ENCODE data around the gene DNER. TPM values are rescaled to one million over a fixed set of nuclear protein-coding genes. Genes with fewer than 3 reads are reported as not detected.
"Not testable (repeated sequence)": the region's sequence is repeated elsewhere in the genome, so short reads cannot be mapped to it uniquely, and the experiment has no call there.

The DNER gene
- total RNA-seq, 1 donor from 2014 or later = 1.00 TPM

GRCh38 chr2:229636571-229636970 is 77.8 kb downstream of the DNER start:
- intact Hi-C loops (cut with DNase I) = no loop called here
- DNase-seq (ENCODE audit: low spot score) = no peak

- intact Hi-C loops (cut with DNase I) = no loop called here
- DNase-seq (ENCODE audit: low spot score) = no peak
These were observed 79.0 kb downstream of the DNER start for GRCh38 chr2:229635371-229635680.

GRCh38 chr2:229634601-229635370 is 79.6 kb downstream of the DNER start:
- intact Hi-C loops (cut with DNase I) = no loop called here
- DNase-seq (ENCODE audit: low spot score) = no peak

GRCh38 chr2:229633556-229633955 is 80.8 kb downstream of the DNER start:
- no peak for DNase-seq (ENCODE audit: low spot score)
- intact Hi-C loops (cut with DNase I) = no loop called here

GRCh38 chr2:229629039-229629438 is 85.3 kb downstream of the DNER start:
- DNase-seq (ENCODE audit: low spot score) = no peak
- intact Hi-C loops (cut with DNase I) = no loop called here

GRCh38 chr2:229627728-229628127 is 86.6 kb downstream of the DNER start:
- no peak for DNase-seq (ENCODE audit: low spot score)
- intact Hi-C loops (cut with DNase I) = no loop called here

- DNase-seq (ENCODE audit: low spot score) = no peak
- intact Hi-C loops (cut with DNase I) = no loop called here
These were observed 91.6 kb downstream of the DNER start for GRCh38 chr2:229622495-229623355.

GRCh38 chr2:229620759-229621158 is 93.6 kb downstream of the DNER start:
- intact Hi-C loops (cut with DNase I) = no loop called here
- no peak for DNase-seq (ENCODE audit: low spot score)

- intact Hi-C loops (cut with DNase I) = no loop called here
- no peak for DNase-seq (ENCODE audit: low spot score)
These were observed 94.1 kb downstream of the DNER start for GRCh38 chr2:229620289-229620688.

GRCh38 chr2:229616433-229616832 is 97.9 kb downstream of the DNER start:
- intact Hi-C loops (cut with DNase I) = no loop called here
- no peak for DNase-seq (ENCODE audit: low spot score)

- intact Hi-C loops (cut with DNase I); DNase-seq (ENCODE audit: low spot score): not testable (repeated sequence)
These were observed 100.3 kb downstream of the DNER start for GRCh38 chr2:229614021-229614420.

- intact Hi-C loops (cut with DNase I) = no loop called here
- DNase-seq (ENCODE audit: low spot score) = no peak
These were observed 101.9 kb downstream of the DNER start for GRCh38 chr2:229612384-229612971.

- no peak for DNase-seq (ENCODE audit: low spot score)
- intact Hi-C loops (cut with DNase I) = no loop called here
These were observed 103.0 kb downstream of the DNER start for GRCh38 chr2:229611360-229611759.

GRCh38 chr2:229610872-229611271 is 103.5 kb downstream of the DNER start:
- intact Hi-C loops (cut with DNase I) = no loop called here
- no peak for DNase-seq (ENCODE audit: low spot score)

- DNase-seq (ENCODE audit: low spot score) = no peak
- intact Hi-C loops (cut with DNase I) = no loop called here
These were observed 104.0 kb downstream of the DNER start for GRCh38 chr2:229610333-229610732.

- intact Hi-C loops (cut with DNase I) = no loop called here
- no peak for DNase-seq (ENCODE audit: low spot score)
These were observed 112.4 kb downstream of the DNER start for GRCh38 chr2:229601936-229602335.

- DNase-seq (ENCODE audit: low spot score) = no peak
- intact Hi-C loops (cut with DNase I) = no loop called here
These were observed 113.0 kb downstream of the DNER start for GRCh38 chr2:229601396-229601795.

GRCh38 chr2:229598227-229598626 is 116.1 kb downstream of the DNER start:
- no peak for DNase-seq (ENCODE audit: low spot score)
- intact Hi-C loops (cut with DNase I) = no loop called here

- no peak for DNase-seq (ENCODE audit: low spot score)
- intact Hi-C loops (cut with DNase I) = no loop called here
These were observed 117.6 kb downstream of the DNER start for GRCh38 chr2:229596796-229597195.

- intact Hi-C loops (cut with DNase I) = no loop called here
- DNase-seq (ENCODE audit: low spot score) = no peak
These were observed 122.7 kb downstream of the DNER start for GRCh38 chr2:229591611-229592010.
